ENCODE results near the gene MAPK9.
A peak's percentile ranks its signal among the peaks of the same experiment; 100 is the strongest.

MAPK9 gene

DNA sequence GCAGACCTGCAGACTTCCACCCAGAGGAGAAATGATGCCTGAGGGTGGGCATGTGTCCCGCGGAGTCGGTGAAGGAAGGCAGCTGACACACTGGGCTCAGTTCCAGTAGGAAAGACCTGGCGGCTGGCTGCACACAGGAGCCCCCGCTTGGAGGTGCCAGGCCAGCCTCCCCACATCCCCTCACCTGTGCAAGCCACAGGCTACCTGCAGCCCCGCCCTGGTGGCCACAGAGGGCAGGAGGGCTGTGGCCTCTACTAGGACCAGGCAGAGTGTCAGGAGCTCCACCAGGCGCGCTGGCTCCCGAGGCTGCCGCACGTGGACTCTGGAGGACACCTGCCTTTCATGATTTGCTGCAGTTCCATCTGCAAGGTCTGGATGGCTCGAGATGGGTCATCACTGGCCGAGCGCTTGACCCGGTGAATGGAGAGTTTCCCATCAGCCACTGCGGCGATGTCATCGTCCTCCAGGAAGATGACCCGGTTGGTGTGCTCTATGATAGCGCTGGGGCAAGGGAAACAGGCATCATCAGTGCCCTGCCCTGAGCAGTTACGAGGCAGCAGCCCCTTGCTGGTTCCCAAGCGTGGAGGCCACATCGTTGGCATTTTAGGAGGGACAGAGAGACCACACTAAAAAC is 26.7 kb upstream of the MAPK9 start:
- no peak overlapping the region for H3K4me2 ChIP-seq (ENCODE audit: insufficient read depth, low read length)
- H3K79me2 ChIP-seq (ENCODE audit: insufficient read depth, low read length), result no peaks in the 10 kb centered on the region
- H3K27me3 ChIP-seq (ENCODE audit: insufficient read depth, low read length, poor library complexity), result no peaks in the 10 kb centered on the region
- no peak overlapping the region for H3K4me3 ChIP-seq (ENCODE audit: low read depth in 1 of 2, low read length in 2 of 2)
- H2AFZ ChIP-seq (ENCODE audit: low read depth, low read length), result no peak overlapping the region
- no peak overlapping the region for H3K27ac ChIP-seq (ENCODE audit: low read length)
- H3K36me3 ChIP-seq (ENCODE audit: insufficient read depth, low read length), result no peaks in the 10 kb centered on the region
- DNase-seq (no peak), ATAC-seq (ENCODE audit: insufficient read depth, low read depth) (no peak)
- no peaks in the 10 kb centered on the region for H3K9me3 ChIP-seq (ENCODE audit: insufficient read depth, low read length, severe bottlenecking)
- TF ChIP-seq, protein P1, sequence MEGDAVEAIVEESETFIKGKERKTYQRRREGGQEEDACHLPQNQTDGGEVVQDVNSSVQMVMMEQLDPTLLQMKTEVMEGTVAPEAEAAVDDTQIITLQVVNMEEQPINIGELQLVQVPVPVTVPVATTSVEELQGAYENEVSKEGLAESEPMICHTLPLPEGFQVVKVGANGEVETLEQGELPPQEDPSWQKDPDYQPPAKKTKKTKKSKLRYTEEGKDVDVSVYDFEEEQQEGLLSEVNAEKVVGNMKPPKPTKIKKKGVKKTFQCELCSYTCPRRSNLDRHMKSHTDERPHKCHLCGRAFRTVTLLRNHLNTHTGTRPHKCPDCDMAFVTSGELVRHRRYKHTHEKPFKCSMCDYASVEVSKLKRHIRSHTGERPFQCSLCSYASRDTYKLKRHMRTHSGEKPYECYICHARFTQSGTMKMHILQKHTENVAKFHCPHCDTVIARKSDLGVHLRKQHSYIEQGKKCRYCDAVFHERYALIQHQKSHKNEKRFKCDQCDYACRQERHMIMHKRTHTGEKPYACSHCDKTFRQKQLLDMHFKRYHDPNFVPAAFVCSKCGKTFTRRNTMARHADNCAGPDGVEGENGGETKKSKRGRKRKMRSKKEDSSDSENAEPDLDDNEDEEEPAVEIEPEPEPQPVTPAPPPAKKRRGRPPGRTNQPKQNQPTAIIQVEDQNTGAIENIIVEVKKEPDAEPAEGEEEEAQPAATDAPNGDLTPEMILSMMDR (IDR thresholded peaks at IDR 0.05; ENCODE audit: borderline replicate concordance, extremely low read depth, low read length, poor library complexity, severe bottlenecking), result no peak
- no peak for TF ChIP-seq EZH2 (IDR thresholded peaks at IDR 0.05; ENCODE audit: borderline replicate concordance, low read depth, low read length, severe bottlenecking)
- H4K20me1 ChIP-seq (ENCODE audit: insufficient read depth, low read length), result no peaks in the 10 kb centered on the region
- no peak overlapping the region for H3K9ac ChIP-seq (ENCODE audit: low read depth, low read length)
- H3K4me1 ChIP-seq (ENCODE audit: insufficient read depth, low read length), result no peaks in the 10 kb centered on the region

DNA sequence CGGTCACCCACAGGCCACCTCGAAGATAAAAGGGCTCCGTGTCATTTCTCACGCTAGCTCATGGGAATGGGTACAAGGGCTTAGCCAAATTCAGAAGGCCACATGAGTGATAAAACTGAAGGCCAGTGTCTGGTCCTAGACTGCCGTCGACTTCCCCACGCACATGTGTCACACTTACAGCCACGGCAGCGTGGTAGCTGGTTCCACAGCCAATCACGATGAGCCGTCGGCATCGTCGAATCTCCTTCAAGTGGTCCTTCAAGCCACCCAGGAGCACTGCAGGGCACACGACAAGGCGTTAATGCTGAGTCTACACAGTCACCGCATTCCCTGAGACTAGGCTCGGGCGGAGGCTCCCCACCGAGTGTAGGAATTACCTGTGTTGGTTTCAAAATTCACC is 24.7 kb upstream of the MAPK9 start:
- H2AFZ ChIP-seq (ENCODE audit: low read depth, low read length), result no peak overlapping the region
- no peak overlapping the region for H3K27ac ChIP-seq (ENCODE audit: low read length)
- H3K9ac ChIP-seq (ENCODE audit: low read depth, low read length), result no peak overlapping the region
- H3K4me3 ChIP-seq (ENCODE audit: low read depth in 1 of 2, low read length in 2 of 2), result no peak overlapping the region
- ATAC-seq (ENCODE audit: insufficient read depth, low read depth) (no peak), DNase-seq (no peak)
- TF ChIP-seq EZH2 (IDR thresholded peaks at IDR 0.05; ENCODE audit: borderline replicate concordance, low read depth, low read length, severe bottlenecking), result no peak
- TF ChIP-seq, protein P1 (IDR thresholded peaks at IDR 0.05; ENCODE audit: borderline replicate concordance, extremely low read depth, low read length, poor library complexity, severe bottlenecking), result no peak
- H3K9me3 ChIP-seq (ENCODE audit: insufficient read depth, low read length, severe bottlenecking), result no peaks in the 10 kb centered on the region
- no peaks in the 10 kb centered on the region for H3K27me3 ChIP-seq (ENCODE audit: insufficient read depth, low read length, poor library complexity)
- no peaks in the 10 kb centered on the region for H3K79me2 ChIP-seq (ENCODE audit: insufficient read depth, low read length)
- no peaks in the 10 kb centered on the region for H3K36me3 ChIP-seq (ENCODE audit: insufficient read depth, low read length)
- no peaks in the 10 kb centered on the region for H3K4me1 ChIP-seq (ENCODE audit: insufficient read depth, low read length)
- no peak overlapping the region for H3K4me2 ChIP-seq (ENCODE audit: insufficient read depth, low read length)
- H4K20me1 ChIP-seq (ENCODE audit: insufficient read depth, low read length), result no peaks in the 10 kb centered on the region

DNA sequence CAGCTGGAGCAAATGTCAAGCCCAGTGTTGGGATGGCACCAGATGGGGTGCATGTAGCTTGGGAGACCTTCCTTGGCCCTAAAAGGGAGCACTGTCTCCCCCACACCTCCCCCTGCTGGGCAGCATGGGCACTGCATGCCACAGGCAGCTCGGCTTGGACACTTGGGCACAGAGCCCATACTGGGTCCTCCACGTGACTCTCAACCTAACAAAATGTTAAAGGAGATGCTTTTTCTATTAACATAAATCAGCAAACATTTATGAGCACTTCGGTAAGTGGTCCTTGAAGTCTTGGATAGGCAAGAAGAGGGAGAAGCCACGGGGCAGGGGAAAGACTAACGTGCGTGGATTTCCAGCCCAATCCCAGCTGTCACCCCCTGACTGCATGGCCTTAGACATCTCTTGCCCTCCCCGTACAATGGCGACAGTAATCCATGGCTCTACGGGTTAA is 23.9 kb upstream of the MAPK9 start:
- Histone ChIP-seq H3K4me2 (ENCODE audit: insufficient read depth, low read length) (no peak overlapping the region), H3K27me3 (ENCODE audit: insufficient read depth, low read length, poor library complexity) (no peaks in the 10 kb centered on the region), H3K4me1 (ENCODE audit: insufficient read depth, low read length) (no peaks in the 10 kb centered on the region), H3K79me2 (ENCODE audit: insufficient read depth, low read length) (no peaks in the 10 kb centered on the region), H3K36me3 (ENCODE audit: insufficient read depth, low read length) (no peaks in the 10 kb centered on the region), H3K27ac (ENCODE audit: low read length) (no peak overlapping the region), H3K9ac (ENCODE audit: low read depth, low read length) (no peak overlapping the region), H3K9me3 (ENCODE audit: insufficient read depth, low read length, severe bottlenecking) (no peaks in the 10 kb centered on the region), H4K20me1 (ENCODE audit: insufficient read depth, low read length) (no peaks in the 10 kb centered on the region), H3K4me3 (ENCODE audit: low read depth in 1 of 2, low read length in 2 of 2) (no peak overlapping the region), H2AFZ (ENCODE audit: low read depth, low read length) (no peak overlapping the region)
- TF ChIP-seq, protein P1 (IDR thresholded peaks at IDR 0.05; ENCODE audit: borderline replicate concordance, extremely low read depth, low read length, poor library complexity, severe bottlenecking), result peak; percentile 99
- TF ChIP-seq EZH2 (IDR thresholded peaks at IDR 0.05; ENCODE audit: borderline replicate concordance, low read depth, low read length, severe bottlenecking), result no peak
- ATAC-seq (ENCODE audit: insufficient read depth, low read depth) (peak; percentile 87), DNase-seq (peak; percentile 63)
